ENCODE measurements around the gene TOP3B. TPM values are rescaled to one million over a fixed set of nuclear protein-coding genes. Genes with fewer than 3 reads are reported as not detected.

The TOP3B gene
- total RNA-seq, 1 experiment from 2014 or later, result 23.9 TPM

DNA sequence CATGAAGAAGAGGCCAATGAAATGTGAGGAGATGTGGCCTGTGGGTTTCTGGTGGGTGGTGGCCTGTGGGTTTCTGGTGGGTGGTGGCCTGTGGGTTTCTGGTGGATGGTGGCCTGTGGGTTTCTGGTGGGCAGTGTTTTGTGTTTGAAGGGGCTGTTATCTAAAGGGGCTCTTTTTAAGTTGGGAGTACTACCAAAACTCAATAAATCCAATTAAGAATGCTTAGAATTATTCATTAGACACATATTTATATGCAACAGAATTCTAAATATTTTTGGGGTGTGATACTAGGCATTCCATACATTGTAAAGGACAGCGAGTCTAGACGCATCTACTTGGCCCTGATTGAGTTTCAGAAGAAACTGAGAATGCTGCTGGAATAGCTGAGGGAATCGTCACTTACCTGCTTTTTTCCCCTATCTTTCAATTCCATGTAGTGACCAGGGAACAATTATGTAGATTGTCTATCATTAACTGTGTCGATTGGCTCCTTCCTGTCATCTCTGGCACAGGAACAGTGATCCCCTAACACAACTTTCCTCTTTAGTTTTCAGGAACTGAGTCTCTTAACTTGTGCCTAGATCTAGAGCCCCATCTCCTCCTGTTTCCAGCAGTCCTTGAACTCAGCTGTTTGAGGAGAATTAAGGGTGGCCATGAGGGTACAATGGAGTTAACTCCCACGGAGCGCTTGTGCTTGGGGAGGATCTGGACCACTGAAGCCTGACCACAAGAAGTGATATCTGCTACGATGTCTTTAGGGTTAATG is 37.3 kb upstream of the TOP3B start:
- no peak for DNase-seq
- Histone ChIP-seq H3K4me2 (no peak overlapping the region), H3F3A (ENCODE audit: insufficient read depth, low read depth) (no peaks in the 10 kb centered on the region), H3K9me3 (ENCODE audit: insufficient read depth, low read depth) (no peaks in the 10 kb centered on the region), H3K36me3 (ENCODE audit: low read depth) (no peaks in the 10 kb centered on the region), H3K79me2 (ENCODE audit: low read depth) (no peaks in the 10 kb centered on the region), H3K27me3 (ENCODE audit: insufficient read depth, low read depth) (peaks cover 20% of the 10 kb centered on the region), H2AFZ (no peak overlapping the region), H3K4me3 (no peak overlapping the region), H3K27ac (no peak overlapping the region), H3K9me2 (ENCODE audit: insufficient read depth) (no peaks in the 10 kb centered on the region), H3K4me1 (replicated peaks; ENCODE audit: insufficient read depth) (no peaks in the 10 kb centered on the region), H4K20me1 (ENCODE audit: insufficient read depth) (no peaks in the 10 kb centered on the region)
- TF ChIP-seq CTCF (conservative IDR thresholded peaks at IDR 0.05) (no peak), EZH2 (IDR thresholded peaks at IDR 0.05; ENCODE audit: low read depth) (no peak)
- CTCF ChIA-PET, result no interaction called here
- intact Hi-C loops (cut with micrococcal nuclease; ENCODE audit: unreplicated experiment), result no loop called here
- no TSS peak for BruUV-seq (replicated peaks)
- POLR2A ChIA-PET (ENCODE audit: unreplicated experiment), result no interaction called here

DNA sequence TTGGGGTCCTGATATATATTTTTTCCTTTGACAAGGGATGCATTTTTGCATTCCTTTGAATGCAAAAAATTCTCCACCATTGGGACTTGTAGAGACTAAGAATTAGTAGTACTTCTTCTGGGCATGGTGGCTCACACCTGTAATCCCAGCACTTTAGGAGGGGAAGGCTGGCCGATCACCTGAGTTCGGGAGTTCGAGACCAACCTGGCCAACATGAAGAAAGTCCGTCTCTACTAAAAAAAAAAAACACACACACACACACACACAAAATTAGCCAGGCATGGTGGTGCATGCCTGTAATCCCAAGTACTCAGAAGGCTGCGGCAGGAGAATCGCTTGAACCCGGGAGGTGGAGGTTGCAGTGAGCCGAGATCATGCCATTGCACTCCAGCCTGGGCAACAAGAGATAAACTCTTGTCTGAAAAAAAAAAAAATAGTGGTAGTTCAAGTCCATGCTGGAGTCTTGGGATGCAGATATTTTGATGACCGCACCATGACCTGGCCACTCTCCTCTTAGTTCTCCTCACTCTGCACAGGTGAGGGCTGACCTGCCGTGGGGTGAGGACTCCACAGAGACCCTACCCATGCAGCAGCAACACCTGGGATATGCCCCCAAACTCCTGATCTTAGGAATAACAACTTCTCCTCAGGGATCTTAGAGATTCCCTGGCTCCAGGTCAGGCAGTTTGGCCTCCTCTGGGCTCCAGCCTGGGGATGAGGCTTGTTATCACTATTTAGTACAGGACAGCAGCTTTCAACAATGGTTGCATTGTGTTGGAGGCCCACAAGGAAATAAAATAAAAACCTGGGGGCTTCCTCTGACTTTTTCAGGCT is 36.5 kb upstream of the TOP3B start:
- Histone ChIP-seq H2AFZ (no peak overlapping the region), H4K20me1 (ENCODE audit: insufficient read depth) (no peaks in the 10 kb centered on the region), H3K9me3 (ENCODE audit: insufficient read depth, low read depth) (no peaks in the 10 kb centered on the region), H3F3A (ENCODE audit: insufficient read depth, low read depth) (no peaks in the 10 kb centered on the region), H3K27me3 (ENCODE audit: insufficient read depth, low read depth) (peaks cover 28% of the 10 kb centered on the region), H3K4me1 (replicated peaks; ENCODE audit: insufficient read depth) (no peaks in the 10 kb centered on the region), H3K79me2 (ENCODE audit: low read depth) (no peaks in the 10 kb centered on the region), H3K9me2 (ENCODE audit: insufficient read depth) (no peaks in the 10 kb centered on the region), H3K27ac (no peak overlapping the region), H3K4me2 (no peak overlapping the region), H3K36me3 (ENCODE audit: low read depth) (no peaks in the 10 kb centered on the region), H3K4me3 (no peak overlapping the region)
- no TSS peak for BruUV-seq (replicated peaks)
- CTCF ChIA-PET, result no interaction called here
- intact Hi-C loops (cut with micrococcal nuclease; ENCODE audit: unreplicated experiment), result no loop called here
- TF ChIP-seq CTCF (conservative IDR thresholded peaks at IDR 0.05) (no peak), EZH2 (IDR thresholded peaks at IDR 0.05; ENCODE audit: low read depth) (no peak)
- DNase-seq, result no peak
- POLR2A ChIA-PET (ENCODE audit: unreplicated experiment), result no interaction called here

GRCh38 chr22:22015631-22016030 is 33.0 kb upstream of the TOP3B start:
- H3K4me1 ChIP-seq (replicated peaks; ENCODE audit: insufficient read depth), result no peaks in the 10 kb centered on the region
- no peak for DNase-seq
- POLR2A ChIA-PET (ENCODE audit: unreplicated experiment), result no interaction called here
- no peak overlapping the region for H3K27ac ChIP-seq
- no peaks in the 10 kb centered on the region for H3K36me3 ChIP-seq (ENCODE audit: low read depth)
- peaks cover 44% of the 10 kb centered on the region for H3K27me3 ChIP-seq (ENCODE audit: insufficient read depth, low read depth)
- H3F3A ChIP-seq (ENCODE audit: insufficient read depth, low read depth), result no peaks in the 10 kb centered on the region
- H3K9me3 ChIP-seq (ENCODE audit: insufficient read depth, low read depth), result no peaks in the 10 kb centered on the region
- H3K9me2 ChIP-seq (ENCODE audit: insufficient read depth), result no peaks in the 10 kb centered on the region
- H3K4me3 ChIP-seq, result no peak overlapping the region
- H3K4me2 ChIP-seq, result no peak overlapping the region
- BruUV-seq (replicated peaks), result no TSS peak
- CTCF ChIA-PET, result no interaction called here
- intact Hi-C loops (cut with micrococcal nuclease; ENCODE audit: unreplicated experiment), result no loop called here
- no peaks in the 10 kb centered on the region for H3K79me2 ChIP-seq (ENCODE audit: low read depth)
- no peak for TF ChIP-seq CTCF (conservative IDR thresholded peaks at IDR 0.05)
- TF ChIP-seq EZH2 (IDR thresholded peaks at IDR 0.05; ENCODE audit: low read depth), result no peak
- H4K20me1 ChIP-seq (ENCODE audit: insufficient read depth), result no peaks in the 10 kb centered on the region
- no peak overlapping the region for H2AFZ ChIP-seq

Data from PC-9 (cell line).